HG02642 (cell line): Measurements from ENCODE around the gene MBD6.
"Not testable (repeated sequence)": the region's sequence is repeated elsewhere in the genome, so short reads cannot be mapped to it uniquely, and the experiment has no call there.

ENCODE experiments used
- ATAC-seq: cut with Tn5 transposase; IDR thresholded peaks from one replicate; pipeline ENCODE4 v1.9.1; 2021; ENCODE audit warnings: mild to moderate bottlenecking; ENCODE audit not compliant: unreplicated experiment, poor library complexity

MBD6 gene

DNA sequence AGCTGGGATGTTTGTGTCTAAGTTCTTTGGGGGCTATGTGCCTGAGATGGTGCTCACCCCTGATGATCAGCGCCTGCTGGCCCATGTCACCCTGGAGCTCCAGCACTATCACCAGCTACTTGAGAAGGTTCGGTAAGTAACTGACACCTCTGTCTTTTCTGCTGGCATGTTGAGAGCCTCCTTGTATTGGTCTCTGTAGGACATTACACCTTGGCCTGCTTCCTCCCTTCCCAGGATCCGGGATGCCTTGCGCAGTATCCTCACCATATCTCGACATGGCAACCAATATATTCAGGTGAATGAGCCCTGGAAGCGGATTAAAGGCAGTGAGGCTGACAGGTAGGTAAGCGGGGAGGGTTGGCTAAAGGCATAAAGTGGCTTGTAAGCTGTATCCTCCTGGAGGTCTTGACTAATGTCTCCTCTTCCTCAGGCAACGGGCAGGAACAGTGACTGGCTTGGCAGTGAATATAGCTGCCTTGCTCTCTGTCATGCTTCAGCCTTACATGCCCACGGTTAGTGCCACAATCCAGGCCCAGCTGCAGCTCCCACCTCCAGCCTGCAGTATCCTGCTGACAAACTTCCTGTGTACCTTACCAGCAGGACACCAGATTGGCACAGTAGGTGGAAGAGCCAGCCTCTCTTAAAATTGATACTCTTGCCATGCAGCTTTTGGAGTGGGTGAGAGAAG lies 7.8 kb upstream of the MBD6 start:
- no peak for ATAC-seq

DNA sequence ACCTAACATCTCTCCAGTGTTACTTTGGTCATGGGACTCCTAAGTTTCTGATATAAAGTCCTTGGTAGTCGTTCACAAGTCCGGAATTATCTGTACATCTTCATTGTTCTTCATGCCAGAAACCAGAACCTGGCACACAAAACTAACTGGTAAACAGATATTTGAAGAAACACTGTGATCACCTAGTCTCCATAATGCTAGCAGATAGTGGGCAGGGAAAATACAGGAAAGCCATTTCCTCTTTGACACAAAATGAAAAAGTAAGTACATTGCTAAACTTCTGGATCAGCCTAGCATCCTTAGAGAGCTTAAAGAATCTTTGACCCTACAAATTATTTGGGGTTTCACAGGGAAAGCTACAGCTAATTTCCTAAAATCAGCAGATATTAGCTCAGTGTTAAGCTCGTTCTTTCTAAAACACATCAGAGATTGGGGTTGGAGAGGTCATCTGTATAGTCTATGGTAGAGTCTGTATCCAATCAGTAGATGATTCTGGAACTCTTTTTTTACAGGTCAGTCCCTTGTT lies 7.2 kb upstream of the MBD6 start:
- no peak for ATAC-seq

DNA sequence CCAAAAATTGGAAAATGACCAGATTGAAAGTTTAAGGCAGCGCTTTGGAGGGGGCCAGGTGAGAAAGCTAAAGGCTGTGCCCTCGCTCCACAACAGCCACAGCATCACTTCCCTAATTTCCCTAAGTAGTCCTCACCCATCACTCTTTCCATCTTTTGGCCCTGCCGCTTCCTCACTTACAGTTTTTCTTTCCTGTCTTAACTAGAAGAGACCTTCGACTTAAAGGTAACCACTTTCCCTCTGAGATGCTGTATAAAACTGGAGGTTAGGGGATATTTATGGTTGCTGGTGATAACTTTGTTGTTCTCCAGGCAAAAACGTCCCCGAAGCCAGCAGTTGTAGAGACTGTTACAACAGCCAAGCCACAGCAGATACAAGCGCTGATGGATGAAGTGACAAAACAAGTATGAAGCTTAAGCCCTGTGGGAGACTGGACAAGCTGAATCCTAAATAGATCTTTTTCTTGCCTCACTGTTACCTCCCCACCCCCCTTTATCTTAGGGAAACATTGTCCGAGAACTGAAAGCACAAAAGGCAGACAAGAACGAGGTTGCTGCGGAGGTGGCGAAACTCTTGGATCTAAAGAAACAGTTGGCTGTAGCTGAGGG lies 6.6 kb upstream of the MBD6 start:
- ATAC-seq, result no peak

DNA sequence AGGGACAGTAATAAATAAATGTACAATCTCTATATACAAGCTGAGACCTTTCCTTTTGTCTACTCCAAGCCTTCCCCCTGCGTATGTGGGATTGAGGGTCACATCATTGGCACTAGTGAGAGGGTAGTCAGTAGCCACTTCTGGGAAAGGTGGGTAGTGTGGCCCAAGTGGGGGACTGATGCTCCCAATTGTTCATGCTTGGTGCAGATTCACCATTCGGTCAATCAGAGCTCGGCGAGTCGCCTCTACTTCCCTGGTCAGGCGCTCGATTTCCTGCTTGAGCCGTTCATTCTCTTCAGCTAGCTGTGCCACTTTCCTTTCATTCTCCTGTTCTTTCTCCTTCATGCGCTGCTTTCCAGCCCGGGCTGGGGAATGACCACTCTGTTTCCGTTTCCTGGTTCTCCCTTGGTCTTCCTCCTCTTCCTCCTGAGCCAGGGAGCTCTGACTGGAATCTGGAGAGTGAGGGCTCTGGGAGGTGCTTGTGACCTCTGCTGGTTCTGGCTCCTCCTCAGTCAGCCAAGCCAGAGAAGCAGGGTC lies 5.9 kb upstream of the MBD6 start:
- ATAC-seq, result no peak

DNA sequence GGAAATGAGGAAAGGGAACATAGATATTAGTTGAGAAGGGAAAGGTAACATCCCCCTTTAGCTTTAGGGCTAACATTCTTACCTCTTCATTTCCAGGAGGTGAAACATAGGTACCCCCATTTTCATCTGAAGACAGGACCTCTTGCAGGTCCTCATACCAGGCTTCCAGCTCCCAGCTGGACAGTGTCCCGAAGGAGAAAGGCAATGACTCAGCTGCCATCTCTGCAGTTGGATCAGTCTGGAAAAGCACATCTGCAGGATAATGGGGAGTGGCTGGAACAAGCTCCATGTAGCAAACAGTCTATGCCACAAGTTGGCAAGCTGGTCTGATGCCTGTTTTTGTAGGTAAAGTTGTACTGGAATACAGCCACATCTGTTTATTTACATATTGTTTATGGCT lies 5.4 kb upstream of the MBD6 start:
- ATAC-seq, result no peak

DNA sequence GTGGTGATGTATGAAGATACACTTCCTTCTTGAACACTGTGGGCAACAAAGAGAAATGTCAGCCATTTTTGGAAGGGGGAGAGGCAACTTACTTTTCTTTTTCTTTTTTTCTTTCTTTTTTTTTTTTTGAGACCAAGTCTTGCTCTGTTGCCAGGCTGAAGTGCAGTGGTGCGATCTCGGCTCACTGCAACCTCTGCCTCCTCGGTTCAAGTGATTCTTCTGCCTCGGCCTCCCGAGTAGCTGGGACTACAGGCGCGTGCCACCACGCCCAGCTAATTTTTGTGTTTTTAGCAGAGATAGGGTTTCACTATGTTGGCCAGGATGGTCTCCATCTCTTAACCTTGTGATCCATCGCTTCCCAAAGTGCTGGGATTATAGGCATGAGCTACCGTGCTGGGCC lies 4.9 kb upstream of the MBD6 start:
- not testable (repeated sequence) for ATAC-seq

DNA sequence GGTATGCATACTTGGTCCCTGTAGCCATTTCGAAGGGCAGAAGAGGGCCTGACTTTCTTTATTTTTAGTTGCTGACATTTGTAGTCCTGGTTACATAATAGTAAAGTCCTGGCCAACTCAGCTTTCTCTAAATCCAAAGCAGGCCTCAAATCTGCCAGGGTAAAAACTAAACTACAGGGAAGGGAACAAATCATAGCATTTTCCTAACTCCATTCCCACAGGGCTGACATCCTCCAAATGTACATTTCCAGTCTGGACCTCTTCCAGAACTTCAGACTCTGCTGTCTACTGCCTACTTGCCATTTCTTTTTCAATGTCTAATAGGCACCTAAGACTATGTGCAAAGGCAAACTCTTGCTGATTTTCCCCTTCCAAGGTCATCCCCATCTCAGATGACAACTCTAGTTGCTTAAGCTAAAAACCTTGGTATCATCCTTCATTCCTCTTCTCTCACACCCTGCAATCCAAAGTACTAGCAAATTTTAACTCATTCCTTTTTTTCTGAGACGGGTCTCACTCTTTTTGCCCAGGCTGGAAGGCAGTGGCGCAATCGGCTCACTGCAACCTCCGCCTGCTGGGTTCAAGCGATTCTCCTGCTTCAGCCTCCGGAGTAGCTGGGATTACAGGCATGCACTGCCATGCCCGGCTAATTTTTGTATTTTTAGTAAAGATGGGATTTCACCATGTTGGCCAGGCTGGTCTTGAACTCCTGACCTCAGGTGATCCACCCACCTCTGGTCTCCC lies 4.3 kb upstream of the MBD6 start:
- ATAC-seq, result no peak

DNA sequence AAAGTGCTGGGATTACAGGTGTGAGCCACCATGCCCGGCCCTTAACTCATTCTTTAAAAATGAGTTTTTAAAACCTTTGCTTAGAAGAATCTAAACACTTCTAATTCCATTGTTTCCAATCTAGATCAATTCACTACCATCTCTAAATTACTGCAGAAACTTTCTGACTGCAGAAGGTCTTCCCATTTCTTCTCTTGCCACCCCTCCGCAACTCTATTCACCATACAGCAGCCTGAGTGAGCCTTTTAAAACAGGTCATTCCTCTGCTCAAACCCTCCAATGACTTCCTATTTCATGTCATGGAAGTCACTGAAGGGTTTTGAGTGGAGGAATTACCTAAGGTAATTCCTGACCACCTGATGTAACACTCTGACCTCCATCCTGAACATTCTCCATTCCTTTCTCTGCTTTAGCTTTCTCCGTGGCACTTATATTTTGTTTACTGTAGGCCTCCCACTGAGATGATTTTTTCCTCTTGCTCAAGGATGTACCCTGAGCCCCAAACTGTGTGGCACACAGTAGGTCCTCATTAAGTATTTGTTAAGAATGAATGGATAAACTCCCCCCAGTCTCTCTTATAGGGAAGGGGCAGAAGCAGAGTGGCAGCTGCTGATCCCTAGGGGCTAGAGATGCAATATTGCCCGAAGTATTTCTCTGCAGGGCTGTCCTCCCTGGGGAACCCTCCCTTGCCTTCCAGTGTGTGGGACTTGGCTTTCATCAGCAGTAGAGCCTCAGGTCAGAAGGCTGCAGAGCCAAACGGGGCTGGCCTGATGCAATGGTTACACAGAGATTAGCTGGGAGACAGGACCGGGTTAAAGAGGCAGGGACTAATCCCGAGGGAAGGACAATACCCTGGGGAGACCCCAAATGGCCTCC lies 3.5 kb upstream of the MBD6 start:
- no peak for ATAC-seq

DNA sequence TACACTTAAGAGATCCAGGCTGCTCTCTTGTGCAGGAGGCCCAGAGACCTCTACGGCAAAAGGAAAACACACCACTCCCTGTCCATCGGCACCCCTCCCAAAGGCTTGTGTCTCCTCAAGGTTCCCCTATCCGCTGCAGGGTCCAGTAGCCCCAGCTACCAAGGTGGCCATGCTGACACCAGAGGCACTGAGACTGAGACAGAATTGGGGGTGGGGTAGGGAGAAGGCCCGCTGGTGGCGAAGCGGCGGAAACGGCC lies 2.9 kb upstream of the MBD6 start:
- ATAC-seq, result no peak

DNA sequence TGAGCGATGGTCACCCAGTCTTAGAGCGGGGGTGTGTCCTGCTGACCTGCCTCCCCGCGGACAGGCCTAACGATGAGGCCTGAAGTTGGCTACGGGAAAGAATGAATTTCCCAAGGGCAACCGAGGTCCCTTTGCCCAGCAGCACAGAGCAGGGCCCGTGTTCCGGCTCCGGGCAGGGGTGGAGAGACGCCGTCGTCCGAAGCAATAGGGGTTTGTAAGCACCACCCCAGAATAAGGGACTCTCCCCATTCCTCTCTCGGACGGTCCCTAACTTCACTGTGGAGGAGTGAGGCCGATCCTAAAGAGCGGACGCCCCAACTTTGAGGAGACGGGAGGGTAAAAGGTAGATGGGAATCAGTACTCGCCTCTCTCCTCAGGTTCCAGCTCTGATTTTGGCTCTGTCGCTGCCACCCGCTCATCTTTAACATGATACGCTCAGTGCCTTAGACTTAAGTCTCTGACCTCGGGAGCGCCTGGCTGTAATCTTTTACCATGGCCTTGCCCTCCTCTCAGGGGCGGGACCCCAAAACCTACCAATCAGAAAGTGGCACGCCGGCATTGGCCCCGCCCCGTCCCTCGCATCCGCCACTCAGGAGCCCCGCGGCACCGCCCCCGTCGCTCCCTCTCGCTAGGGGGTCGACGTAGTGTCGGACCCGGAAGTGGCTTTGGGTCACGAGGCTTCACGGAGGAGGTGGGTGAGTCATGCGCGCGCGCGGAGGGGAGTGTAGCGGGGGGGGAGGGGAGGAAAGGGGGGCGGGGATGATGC lies 2.4 kb upstream of the MBD6 start, which contains the start of gene DDIT3:
DDIT3 (minus strand) TSS at position 462 of the 766 bp plus-strand sequence. CDS start 3,108 bp downstream, outside the sequence.
- peak; percentile 71 for ATAC-seq

DNA sequence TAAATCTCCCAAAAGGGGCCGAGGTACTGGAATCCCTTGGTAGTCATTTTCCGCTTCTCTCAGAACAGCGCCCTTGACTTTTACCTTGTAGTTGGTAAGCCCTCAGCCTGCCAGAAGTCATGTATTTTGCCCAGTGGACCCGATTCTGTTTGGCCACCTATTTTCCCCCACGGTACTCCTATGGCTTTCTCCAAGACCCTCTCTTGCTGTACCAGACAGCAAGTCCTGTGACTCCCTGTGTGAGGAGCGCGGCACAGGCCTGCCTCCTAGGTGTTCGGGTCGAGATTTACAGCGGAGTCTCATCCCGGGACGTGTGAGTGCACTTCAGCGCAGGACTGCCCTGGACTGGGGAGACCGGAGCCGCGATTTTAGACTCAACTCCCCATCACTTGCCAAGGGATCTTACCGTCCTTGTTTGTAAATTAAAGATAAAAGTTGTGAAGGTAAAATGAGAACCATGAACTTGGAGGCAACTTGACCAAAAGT lies 1.1 kb upstream of the MBD6 start:
- no peak for ATAC-seq

DNA sequence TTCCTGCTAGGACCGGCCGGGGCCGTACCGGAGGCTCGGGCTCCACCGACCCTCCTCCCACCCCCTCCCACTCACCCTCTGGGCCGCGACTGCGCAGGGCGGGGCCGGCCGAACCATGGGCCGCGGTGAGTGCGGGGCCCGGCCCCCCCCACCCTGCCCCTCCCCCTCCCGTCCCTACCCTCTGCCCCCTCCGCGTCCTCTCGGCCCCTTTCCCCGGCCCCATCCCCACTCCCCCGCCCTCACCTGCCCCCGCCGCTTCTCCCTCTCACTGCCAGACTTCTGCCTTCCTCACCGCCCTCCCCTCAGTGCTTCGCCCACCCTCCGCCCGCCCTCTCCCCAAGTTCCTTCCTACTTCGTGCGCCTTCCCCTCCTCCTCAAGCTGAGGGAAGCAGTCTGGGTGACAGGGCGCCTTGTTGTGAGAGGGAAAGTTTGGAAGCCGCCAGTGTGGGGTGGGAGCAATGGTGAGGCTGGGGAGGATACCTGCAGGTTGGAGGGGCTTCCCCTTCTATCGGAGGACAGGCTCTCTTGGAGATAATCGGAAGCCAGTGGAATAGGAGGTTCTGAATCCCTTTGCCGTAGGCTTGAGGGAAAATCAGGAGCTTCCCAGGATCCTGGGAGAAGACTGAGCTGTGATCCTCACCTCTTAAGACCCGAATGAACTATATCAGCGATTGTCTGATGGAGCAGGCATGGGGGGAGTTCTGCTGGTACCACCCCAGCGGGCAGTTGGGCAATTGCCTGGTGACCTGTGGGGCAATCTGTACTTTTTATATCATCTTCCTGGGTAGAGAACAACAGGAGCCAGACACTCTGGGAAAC lies 472 bp downstream of the MBD6 start:
- ATAC-seq, result no peak

DNA sequence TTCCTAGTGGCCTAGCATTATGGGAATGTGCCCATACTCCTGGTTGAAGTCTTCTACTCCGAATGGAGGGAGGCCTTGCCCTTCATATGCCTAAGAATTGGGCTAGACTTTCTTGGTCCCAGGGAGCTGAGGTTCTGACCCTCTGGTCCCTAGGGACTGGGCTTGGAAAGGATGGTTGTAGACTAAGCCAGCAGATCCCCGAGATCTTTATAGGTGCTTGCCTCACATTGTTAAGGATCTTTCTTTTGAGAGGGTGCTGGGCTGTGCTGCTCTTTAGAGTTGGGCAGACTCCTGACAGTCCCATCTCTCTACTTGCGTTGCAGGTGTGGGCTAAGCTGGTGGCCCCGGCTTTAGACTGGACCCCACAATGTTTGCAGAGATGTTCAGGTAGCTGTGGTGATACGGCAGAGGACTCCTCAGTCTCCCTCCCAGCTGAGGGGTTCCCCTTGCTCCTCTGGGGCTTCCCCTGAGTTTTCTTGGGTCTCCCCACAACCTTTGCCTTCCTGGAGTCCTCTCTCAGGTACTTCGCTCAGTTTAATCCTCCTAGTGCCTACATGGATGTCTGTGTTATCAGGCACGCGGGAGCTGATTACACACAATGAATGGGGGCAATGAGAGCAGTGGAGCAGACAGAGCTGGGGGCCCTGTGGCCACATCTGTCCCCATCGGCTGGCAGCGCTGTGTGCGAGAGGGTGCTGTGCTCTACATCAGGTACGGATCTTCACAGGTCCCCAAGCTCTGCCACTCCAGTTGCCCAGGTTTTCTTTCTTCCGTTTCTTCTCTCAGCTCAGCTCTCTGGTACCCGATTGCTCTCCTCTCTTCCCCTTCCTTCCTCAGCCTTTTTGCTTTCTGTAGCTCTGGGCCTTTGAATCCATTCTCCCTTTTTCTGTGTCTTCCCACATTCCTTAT lies 1.3 kb downstream of the MBD6 start:
- no peak for ATAC-seq

DNA sequence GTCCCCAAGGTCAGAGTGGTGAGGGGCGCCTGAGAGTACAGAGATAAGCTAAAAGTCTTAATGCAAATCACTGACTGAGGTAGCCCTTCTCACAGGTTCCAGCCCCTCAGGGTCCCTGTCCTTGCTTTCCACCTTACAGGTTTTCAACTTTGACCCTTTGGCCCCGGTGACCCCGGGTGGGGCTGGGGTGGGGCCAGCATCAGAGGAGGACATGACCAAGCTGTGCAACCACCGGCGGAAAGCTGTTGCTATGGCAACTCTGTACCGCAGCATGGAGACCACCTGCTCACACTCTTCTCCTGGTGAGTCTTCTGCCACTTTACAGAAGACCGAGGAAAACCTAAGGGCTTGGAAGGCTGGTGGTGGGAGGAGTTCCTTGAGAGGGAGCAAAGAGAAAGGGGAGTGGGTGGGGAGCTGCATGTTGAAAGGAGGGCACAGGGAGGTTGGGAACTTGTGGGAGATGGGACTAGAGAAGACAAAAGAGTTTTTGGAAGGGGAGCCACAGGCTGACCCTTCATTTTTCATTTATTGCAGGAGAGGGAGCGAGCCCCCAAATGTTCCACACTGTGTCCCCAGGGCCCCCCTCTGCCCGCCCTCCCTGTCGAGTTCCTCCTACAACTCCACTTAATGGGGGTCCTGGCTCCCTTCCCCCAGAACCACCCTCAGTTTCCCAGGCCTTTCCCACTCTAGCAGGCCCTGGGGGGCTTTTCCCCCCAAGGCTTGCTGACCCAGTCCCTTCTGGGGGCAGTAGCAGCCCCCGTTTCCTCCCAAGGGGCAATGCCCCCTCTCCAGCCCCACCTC lies 2.4 kb downstream of the MBD6 start:
- no peak for ATAC-seq

DNA sequence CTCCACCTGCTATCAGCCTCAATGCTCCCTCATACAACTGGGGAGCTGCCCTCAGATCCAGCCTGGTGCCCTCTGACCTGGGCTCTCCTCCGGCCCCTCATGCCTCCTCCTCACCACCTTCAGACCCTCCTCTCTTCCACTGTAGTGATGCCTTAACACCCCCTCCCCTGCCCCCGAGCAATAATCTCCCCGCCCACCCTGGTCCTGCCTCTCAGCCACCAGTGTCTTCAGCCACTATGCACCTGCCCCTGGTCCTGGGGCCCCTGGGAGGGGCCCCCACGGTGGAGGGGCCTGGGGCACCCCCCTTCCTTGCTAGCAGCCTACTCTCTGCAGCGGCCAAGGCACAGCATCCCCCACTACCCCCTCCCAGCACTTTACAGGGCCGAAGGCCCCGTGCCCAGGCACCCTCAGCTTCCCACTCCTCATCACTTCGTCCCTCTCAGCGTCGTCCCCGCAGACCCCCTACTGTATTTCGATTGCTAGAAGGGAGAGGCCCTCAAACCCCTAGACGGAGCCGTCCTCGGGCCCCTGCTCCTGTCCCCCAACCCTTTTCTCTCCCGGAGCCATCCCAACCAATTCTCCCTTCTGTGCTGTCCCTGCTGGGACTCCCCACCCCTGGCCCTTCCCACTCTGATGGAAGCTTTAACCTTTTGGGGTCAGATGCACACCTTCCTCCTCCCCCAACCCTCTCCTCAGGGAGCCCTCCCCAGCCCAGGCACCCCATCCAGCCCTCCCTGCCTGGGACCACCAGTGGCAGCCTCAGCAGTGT lies 3.2 kb downstream of the MBD6 start:
- ATAC-seq, result no peak

DNA sequence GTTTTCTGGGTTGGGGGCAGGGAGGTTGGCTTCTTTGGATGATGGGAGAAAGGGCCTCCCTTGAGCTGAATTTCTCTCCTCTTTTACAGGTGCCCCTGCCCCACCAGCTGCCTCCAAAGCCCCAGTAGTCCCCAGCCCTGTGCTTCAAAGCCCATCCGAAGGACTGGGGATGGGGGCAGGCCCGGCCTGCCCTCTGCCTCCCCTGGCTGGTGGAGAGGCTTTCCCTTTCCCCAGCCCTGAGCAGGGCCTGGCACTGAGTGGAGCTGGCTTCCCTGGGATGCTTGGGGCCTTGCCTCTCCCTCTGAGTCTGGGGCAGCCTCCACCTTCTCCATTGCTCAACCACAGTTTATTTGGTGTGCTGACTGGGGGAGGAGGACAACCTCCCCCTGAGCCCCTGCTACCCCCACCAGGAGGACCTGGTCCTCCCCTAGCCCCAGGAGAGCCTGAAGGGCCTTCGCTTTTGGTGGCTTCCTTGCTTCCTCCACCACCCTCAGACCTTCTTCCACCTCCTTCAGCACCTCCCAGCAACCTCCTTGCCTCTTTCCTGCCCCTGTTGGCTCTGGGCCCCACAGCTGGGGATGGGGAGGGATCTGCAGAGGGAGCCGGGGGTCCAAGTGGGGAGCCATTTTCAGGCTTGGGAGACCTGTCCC lies 4.0 kb downstream of the MBD6 start:
- ATAC-seq, result no peak
